NCI-H526 (cell line): ENCODE measurements around the gene CRISPLD2.
A peak's percentile ranks its signal among the peaks of the same experiment; 100 is the strongest.

ENCODE experiments used
- DNase-seq, 2 experiments: peaks; one replicate each; lab custom pipeline; 2025; lab: John Stamatoyannopoulos, UW

The CRISPLD2 gene

DNA sequence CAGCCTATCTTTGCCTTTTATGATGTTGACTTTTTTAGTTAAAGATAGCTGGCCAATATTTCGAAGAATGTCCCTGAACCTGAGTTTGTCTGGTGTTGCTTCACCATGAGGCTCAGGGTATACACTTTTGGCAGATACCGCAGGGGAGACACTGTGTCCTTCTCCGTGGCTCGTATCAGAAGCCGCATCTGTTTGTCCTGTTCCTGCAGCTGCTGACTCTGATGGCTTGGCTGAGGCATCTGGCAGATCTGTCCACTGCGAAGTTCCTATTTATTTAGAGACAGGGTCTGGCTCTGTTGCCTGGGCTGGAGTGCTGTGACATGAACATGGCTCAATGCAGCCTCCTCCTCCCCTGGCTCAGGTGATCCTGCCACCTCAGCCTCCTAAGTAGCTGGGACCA lies 93.5 kb downstream of the CRISPLD2 start:
- DNase-seq, result no peak

DNA sequence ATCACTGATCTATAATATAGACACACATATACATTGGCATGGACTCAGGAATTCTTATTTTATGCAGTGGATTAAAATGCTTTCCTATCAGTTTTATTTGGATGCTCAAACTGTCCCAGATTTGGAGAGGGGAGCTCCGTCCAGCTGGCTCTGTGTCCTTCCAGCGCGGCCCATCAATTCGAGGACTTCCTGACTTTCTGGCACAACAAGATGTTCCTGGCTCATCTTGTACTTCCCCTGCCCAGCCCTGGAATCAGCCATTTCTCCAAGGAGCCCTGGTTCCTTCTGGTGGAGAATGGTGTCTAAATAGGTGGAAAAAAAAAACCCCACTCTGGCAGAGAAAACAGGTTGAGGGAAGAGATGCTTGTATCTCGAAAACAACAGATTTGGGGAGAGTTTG lies 94.5 kb downstream of the CRISPLD2 start:
- DNase-seq, result no peak

DNA sequence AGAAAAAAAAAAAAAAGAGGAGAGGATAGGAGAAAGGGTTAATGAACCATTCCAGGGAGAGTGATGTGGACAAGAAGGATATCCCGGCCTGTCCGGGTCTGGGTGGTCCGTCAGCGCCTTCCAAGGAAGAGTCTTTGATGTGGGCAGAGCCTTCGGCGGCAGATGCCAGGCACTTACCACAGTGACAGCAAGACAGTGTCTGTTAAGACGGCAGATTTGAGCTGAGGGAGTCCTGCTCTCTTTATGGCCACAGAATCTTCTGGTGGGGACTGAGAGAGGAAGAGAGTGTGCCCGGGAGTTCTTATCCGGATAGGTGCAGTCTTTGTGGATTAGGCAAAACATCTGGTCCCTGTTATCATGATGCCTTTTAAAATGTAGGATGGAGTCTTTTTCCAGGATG lies 96.4 kb downstream of the CRISPLD2 start:
- DNase-seq, result no peak

DNA sequence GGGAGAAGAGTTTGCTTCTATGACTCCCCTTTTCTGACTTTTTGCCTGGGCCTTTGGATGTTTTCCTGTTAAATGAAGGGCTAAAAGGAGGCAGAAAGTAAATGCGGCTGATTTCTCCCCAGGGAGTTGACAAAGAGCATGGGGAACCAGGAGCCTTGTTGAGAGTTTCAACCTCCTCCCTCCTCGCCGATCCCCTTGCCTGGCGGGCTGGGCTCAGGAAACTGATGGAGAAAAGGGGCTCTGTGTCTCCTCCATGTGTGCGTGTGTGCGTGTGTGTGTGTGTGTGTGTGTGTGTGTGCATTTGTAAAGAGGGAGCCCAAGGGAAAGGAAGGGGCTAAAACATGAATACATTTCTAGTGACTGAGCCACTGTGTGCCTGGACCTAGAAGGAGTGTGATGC lies 97.1 kb downstream of the CRISPLD2 start:
- DNase-seq, result peak in 1 of 2 experiments; percentile 31

DNA sequence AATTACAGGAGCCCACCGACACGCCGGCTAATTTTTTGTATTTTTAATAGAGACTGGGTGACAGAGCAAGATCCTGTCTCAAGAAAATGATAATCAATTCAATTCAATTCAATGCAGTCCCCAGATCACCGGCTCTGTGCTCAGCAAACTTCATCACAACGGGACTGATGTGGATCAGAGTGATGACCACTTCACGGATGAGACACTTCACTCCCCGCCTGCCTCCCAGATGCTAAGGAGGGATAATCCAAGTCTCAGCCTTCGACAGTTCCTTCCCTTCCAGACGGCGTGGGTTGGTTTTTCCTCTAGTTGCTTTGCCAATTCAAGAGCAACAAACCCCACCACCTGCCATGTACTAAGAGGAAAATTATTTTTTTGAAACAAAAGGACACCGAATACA lies 97.7 kb downstream of the CRISPLD2 start:
- no peak for DNase-seq

DNA sequence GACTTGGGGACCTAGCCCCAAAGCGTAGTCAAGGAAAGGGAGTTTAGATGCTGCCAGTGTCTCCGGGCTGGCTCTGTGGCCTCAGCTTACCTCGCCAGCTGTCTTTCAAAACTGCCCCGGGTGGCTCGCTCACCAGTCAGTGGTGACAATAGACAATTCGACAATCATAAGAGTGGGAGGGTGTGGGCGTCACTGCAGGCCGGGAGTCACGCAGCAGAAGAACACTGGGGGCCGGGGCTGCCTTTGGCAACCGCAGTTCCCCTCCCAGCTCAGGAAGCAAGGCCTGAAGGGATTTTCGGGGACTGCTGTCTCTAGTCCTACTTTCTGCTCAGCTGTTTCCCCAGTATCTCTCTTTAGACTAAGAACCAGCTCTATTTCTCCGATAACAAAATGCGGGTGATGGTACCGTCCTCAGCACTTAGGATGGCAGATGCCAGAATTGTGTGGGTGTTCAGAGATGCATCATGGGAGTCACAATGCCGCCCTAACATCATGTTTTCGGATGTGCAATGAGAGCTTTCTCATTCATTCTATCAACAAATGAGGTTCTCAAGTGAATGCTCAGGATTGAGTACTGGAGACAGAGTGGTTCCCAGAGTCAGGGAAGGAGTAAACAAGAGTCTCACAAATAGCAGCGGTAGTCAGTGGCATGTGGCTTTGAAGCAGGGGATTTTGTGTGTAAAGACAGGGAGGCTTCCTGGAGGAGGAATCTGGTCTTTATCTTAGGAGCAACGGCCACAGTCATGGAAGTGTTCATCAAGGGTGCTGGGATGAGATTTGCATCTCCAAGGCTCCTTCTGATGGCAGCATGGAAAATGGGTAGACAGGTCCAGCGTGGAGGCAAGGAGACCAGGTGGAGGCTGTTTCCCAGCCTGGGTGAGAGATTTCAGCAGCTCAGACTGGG lies 98.5 kb downstream of the CRISPLD2 start:
- no peak for DNase-seq

DNA sequence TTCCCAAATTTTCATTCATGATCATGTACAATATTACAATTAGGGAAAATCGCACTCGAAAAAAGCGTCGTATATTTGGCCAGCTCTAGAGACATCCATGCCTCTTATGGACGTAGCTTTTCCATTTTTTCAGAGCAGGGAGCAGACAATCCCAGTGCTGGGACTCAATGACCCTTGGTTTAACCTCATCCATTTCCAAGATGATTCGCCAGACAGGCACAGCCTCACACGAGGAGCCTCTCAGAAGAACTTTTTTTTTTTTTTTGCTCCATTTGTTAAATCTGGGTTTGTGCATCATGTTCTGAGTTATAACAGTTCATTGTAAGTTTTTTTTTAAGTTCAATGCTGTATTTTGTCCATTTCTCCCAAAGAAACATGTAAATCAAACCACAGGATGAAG lies 99.5 kb downstream of the CRISPLD2 start:
- DNase-seq, result no peak

DNA sequence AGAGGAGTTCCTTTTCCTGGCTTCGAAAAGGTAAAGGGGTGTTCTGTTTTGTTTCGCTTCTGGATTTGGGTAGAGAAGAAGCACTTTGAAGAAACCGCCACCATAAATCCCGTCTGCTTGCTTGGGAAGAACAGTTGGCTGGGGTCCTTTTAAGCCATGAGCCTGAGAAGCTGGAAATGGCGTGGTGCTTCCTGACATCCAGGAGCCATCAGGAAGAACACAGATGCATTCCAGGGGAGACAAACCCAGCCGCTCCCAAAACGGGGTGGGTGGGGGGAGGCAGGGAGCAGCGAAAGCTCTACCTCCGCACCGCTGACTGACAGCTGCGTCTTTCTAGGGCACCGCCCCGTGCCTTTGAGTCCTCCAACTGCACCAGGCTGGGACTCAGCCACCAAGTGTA lies 99.9 kb downstream of the CRISPLD2 start:
- no peak for DNase-seq

DNA sequence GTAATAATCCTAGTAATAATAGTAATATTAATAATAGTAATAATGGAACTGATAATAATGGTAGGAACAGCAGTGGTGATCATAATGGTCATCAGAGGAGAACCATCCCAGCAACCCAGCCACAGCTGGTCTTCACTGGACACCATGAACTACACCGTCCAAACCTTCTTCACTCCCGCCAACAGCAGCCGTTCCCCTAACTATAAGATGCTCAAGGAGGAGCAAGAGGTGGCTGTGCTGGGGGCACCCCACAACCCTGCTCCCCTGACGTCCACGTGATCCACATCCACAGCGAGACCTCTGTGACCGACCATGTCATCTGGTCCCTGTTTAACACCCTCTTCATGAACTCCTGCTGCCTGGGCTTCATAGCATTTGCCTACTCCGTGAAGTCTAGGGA lies 100.5 kb downstream of the CRISPLD2 start:
- no peak for DNase-seq

DNA sequence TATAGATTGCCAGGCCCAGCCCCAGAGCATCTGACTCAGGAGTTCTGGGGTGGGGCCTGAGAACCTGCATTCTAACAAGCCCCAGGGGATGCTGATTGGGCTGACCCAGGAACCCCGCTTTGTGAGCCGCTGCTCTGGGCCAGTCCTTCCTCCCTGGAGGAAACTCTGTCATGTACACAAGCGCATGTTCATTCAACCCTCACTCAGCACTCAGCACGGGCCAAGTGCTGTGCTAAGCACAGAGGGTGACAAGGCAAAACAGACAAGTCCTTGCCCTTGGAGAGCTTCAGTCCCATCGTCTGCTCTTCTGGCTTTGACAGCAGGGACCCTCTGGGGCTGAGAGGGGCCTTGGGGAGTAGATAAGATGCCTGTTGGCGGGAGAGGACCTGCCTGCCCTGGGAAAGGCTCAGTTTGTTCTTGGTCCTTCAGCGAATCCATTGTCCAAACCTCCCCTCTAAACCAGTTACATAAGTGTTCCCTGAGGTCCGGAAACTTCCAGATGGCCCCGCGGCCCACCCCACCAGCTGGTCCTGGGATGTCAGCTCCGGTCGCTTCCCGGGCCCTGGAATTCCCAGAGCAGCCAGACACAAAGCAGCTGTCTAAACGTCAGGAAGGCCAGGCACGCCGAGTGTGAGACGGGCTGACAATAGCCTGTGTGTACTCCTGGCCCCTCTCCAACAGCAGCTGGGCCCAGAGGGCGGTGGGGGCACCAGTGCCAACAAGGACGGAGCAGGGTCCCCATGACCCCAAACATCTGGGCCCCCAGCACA lies 102.8 kb downstream of the CRISPLD2 start:
- DNase-seq, result no peak

DNA sequence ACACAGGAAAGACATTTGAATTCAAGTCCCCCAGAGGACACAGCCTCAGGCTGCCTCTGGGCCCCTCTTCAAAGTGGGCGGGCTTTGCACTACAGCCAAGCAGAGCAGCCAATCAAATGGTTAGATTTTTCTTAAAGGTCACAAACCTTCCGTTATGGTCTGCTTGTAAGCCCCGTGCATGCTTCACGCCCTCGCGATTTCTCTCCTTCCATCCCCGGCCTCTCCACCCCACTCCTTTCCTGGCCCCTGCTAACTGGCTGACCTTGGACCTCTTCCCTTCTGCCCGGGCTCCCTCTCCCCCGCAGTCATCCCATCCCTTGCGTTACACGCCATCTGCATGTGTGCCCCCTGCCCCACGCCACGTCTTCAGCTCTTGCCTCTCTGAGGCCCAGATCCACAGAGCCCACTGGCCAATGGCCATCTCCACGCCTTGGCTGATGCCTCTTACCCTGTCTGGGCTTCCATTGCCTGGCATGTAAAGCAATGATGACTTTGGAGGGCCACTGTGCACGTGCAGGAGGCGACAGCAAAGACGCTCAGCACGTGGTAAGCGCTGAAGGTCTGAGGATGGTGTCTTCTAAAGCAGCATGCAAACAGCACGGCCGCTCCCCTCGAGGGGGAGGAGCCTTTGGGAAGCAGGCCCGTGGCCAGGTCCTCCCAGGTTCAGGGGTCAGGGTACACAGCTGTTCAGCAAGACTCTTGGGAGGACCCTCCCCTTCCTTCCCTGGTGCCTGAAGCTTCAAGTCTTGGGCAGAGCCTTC lies 104.7 kb downstream of the CRISPLD2 start:
- DNase-seq, result no peak

DNA sequence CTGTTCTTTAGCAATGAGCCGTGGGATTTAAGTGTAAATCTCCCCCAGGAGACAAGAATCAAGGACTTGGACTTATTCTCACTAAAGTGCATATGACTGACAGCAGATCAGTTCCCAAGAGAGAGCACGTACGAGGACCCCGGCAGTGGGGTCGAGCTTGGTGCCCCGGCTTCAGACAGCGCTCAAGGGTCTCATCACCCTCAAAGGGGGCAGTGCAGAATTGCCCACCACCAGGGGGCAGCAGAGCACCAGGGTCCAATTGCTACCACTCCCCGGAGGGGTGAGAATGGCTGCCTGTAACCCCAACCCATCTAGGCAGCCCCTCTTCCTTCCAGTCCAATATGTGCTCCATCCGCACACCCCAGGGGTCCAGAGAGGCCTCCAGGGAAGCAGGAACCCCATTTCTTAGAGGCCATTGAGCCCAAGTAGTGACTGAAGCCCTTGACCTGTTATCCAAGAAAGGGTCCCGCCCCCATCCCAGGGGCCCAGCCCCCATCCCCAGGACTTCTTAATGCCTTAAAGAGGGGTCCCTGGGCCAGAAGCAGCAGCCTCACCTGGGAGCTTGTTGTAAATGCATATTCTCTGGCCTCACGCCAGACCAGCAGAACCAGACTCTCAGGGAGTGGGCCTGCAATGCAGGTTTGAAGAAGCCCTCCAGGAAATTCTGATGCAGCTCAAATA lies 105.4 kb downstream of the CRISPLD2 start:
- peak in 1 of 2 experiments; percentile 26 for DNase-seq

DNA sequence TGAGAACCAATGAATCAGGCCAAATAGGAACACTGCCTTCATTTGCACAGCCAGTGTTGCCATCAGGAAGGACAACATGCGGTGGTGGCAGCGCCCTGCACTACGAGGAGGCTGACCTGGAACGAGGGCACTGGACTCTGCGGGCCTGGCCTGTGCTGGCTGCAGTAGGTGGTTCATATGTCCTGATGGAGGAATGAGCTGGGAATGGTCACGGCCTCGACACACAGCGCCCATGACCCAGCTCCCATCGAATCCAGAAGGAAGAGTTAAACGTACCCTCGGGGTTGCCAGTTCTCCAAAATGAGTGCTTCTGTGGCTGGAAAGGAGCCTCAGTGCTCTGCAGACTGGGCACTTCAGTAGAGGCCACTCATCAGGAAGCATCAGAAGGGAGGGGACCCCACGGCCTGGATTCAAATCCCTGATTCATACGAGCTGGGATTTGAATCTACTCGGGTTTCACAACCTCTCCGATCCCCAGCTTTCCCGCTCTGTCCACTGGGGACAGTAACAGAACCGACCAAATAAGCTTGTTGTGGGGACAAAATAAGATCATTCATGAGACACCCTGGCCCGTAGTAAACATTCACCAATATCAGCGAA lies 106.1 kb downstream of the CRISPLD2 start:
- no peak for DNase-seq

DNA sequence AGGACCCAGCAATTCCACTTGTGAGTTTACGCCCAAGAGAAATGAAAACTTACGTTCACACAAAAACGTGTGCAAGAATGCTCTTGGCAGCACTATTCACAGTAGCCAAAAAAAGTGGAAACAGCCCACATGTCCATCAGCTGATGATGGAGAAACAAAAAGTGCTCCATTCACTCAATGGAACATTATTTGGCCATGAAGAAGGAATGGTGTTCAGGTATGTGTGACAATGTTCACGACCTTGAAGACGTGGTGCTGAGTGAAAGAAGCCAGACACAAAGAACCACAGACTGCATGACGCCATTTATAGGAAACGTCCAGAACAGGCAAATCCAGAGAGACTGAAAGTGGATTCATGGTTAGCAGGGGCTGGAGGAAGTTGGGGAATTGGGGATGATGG lies 106.7 kb downstream of the CRISPLD2 start:
- no peak for DNase-seq

DNA sequence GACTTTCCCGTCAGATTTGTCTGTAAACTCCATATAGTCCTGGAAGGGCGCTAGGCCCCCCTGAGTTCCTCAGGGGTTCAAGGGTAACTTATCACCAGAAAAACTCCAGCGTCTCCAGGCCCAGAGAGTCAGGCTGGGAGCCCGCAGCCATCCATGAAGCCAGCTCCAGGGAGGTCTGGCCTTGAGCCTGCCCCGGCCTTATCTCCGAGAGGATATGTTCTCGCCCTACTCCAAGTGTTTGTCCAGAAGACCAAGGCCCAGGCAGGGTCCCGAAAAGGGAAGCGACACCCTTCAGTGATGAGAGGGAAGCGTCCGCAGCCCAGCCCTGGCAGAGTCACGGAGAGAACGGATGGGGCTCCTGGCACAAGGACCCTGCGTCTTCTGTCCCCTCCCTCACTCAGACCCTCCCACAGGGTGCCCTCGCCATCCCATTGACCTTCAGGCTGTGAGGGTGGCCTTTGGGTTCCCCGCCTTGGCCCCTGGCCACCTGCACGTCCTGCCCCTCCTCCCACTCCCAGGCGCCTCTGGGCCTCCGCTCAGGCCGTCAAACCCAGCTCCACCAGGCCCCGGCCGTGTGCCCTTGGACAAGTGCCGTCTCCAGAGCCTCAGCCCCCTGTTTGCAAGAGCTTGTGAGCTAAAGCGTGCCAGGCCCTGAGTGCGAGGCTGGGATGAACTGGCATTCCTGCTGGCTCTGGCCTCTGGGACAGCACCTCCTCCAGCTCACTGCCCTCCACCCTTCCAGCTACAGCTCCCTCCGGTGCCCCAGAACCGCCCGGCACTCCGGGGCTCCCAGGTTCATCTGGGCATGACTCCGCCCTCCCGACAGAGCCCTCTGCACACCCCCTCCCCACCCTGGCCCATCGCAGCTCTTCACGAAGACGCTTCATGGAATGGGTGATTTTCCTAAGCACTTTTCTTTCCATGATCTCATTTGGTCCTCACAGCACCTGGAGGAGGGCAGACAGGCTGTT lies 108.1 kb downstream of the CRISPLD2 start:
- DNase-seq, result no peak

DNA sequence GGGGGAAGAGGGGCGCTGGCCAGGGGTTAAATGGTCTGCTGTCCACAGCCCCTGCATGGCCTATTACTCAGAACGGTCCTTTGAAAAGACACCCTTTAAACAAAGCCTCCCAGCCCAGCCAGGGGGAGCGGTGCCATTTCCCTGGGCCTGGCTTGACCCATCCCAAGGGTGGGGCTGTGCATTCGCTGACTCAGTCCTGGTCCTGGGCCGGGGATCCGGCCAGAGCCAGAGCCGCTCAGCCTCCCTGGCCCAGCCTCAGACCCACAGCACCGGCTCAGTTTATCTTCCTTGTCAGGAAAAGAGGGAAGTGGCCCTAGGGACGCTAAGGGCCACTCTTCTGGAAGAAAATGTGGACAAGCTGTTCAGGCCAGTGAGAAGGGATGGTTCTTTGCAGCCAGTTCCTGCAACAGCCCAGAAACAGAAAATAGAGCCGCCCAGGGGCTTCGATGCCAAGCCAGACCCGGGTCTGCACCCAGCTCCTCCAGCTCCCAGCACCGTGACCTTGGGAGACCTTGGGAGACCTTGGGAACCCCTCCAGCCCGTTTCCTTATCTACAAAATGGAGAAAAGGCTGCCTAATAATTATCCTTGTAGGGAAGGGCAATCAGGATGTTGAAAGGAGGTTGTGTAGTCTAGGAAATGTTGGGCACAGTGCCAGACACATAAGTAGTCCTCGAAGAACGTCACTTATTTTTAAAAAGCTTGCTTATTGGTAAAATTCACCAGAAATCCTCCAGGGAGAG lies 109.1 kb downstream of the CRISPLD2 start:
- DNase-seq, result no peak

DNA sequence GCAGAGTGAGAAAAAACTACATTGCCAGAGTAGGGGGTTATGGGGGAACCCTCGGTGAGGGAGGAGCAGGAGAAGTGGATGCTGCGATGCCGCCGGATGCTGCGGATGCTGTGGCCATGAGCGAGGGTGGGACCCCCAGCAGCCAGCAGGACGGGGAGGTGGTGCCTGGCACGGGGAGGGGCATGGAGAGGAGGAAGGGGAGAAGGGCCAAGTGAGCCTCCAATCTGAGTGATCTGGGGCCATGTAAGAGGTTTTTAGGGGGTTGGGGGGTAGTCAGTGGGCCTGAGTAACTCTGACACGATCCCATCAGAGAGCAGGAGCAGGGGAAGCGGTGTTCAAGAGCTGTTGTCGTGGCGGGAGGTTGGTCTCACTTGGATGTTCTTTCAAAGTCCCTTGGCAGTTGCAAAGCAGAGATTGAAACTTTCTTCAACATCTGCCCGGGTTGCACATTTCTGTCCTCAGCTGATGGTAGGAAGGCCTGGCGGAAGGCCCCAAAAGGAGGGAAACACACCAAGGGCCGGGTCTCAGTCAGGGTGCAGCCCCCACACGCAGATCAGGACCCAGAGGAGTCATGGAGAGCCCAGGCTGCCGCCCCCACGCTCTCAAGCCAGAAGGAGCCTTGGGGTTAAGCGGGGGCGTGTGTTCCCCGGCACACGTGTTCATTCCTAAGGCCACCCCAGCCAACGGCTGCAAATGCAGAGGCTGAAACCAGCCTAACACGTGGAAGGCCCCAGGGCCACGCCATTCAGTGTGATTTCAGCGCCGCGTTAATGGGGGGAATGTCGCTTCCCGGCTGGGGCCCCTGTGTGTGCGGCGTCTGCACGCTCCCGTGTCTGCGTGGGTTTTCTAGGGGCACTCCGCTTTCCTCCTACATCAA lies 109.9 kb downstream of the CRISPLD2 start:
- DNase-seq, result no peak

DNA sequence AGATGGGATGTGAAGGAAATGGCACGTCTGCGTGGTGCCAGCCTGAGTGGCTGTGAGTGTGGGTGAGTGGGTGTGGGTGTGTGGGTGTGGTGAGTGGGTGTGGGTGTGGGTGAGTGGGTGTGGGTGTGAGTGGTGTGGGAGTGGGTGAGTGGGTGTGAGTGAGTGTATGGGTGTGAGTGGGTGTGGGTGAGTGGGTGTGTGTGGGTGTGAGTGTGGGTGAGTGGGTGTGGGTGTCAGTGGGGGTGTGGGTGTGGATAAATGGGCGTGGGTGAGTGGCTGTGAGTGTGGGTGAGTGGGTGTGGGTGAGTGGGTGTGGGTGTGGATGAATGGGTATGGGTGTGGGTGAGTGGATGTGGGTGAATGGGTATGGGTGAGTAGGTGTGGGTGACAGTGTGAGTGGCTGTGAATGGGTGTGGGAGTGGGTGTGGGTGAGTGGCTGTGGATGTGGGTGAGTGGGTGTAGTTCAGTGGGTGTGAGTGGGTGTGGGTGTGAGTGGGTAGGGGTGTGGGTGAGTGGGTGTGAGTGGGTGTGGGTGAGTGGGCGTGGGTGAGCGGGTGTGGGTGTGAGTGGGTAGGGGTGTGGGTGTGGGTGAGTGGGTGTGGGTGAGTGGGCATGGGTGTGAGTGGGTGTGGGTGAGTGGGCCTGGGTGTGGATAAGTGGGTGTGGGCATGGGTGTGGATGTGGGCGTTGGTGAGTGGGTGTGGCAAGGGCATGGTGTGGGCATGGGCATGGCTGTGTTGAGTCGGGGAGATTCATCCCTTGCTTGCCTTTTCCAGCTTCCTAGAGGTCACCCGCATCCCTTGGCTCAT lies 110.7 kb downstream of the CRISPLD2 start:
- DNase-seq, result no peak
